WI38 (cell line): Measurements from ENCODE around the gene TANGO2.

Experiments used
- H3K4me3 ChIP-seq: 2 replicates; pipeline ENCODE4 v1.5.1; 2011; ENCODE audit warnings: low read depth, mild to moderate bottlenecking, control low read depth, low read length
- CTCF ChIP-seq: IDR thresholded peaks from 2 replicates; pipeline ENCODE4 v1.5.1; 2012; ENCODE audit warnings: low read depth, mild to moderate bottlenecking, control low read depth, low read length

Gene TANGO2

GRCh38 chr22:20086101-20086599, 65.2 kb downstream of the TANGO2 start:
- no peak for TF ChIP-seq CTCF
- H3K4me3 ChIP-seq = no peak overlapping the region

- H3K4me3 ChIP-seq = no peak overlapping the region
- TF ChIP-seq CTCF = no peak
These were observed 65.9 kb downstream of the TANGO2 start for GRCh38 chr22:20086763-20087162.

GRCh38 chr22:20087319-20088262, 66.7 kb downstream of the TANGO2 start:
- H3K4me3 ChIP-seq = no peak overlapping the region
- no peak for TF ChIP-seq CTCF

GRCh38 chr22:20088263-20088648, 67.3 kb downstream of the TANGO2 start:
- no peak overlapping the region for H3K4me3 ChIP-seq
- TF ChIP-seq CTCF = no peak

- no peak overlapping the region for H3K4me3 ChIP-seq
- no peak for TF ChIP-seq CTCF
These were observed 68.5 kb downstream of the TANGO2 start for GRCh38 chr22:20089226-20089976.

- TF ChIP-seq CTCF = no peak
- H3K4me3 ChIP-seq = no peak overlapping the region
These were observed 69.2 kb downstream of the TANGO2 start for GRCh38 chr22:20089977-20090729.
